Erythroblast (primary cell): ENCODE results near the gene PARD3.

ENCODE experiments used
- GATA1 ChIP-seq: IDR thresholded peaks from 2 replicates; pipeline ENCODE4 v1.6.1; 2011; ENCODE audit warnings: low read depth, mild to moderate bottlenecking, control low read depth, low read length, moderate library complexity
- POLR2A ChIP-seq: IDR thresholded peaks from 2 replicates; pipeline ENCODE4 v1.6.1; 2011; ENCODE audit warnings: mild to moderate bottlenecking, low read length

DNA sequence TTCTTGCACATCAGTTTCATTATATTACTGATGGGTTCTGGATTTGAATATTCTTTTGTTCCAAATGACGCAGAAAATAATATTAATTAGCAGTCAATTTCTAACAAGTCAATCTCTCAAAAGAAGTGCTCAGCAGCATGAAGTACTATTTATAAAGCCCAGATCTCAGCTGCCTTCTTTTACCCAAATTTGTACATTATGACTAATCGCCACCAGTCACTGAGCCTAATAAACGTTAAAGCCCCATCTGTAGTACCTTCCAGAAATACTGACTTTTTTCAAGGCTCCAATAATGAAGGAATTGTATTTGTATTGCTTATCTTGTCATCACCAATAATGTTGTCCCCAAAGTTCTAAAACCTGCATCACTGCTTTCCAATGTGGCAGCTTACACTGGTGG lies 540.2 kb downstream of the PARD3 start:
- TF ChIP-seq POLR2A (no peak), GATA1 (no peak)
